Chondrocyte (in vitro differentiated cells): ENCODE data around the gene AMOTL2. TPM values are rescaled to one million over a fixed set of nuclear protein-coding genes. Genes with fewer than 3 reads are reported as not detected.

Source experiments
- DNase-seq: peaks from one replicate; pipeline ENCODE4 v3.0.0; 2021; ENCODE audit warnings: mixed read lengths, low spot score
- H3K27ac Mint-ChIP-seq: one replicate; pipeline ENCODE4 v1.8.0; 2021; ENCODE audit warnings: mild to moderate bottlenecking, moderate library complexity, mixed read lengths; ENCODE audit not compliant: unreplicated experiment
- H3K27me3 Mint-ChIP-seq: 2 replicates; pipeline ENCODE4 v1.8.0; 2021; ENCODE audit warnings: low read depth, mixed read lengths
- H3K36me3 Mint-ChIP-seq: 2 replicates; pipeline ENCODE4 v1.8.0; 2021; ENCODE audit warnings: low read depth, mixed read lengths
- H3K4me1 Mint-ChIP-seq: 2 replicates; pipeline ENCODE4 v1.8.0; 2021; ENCODE audit warnings: low read depth, mild to moderate bottlenecking, mixed read lengths
- H3K4me3 Mint-ChIP-seq: one replicate; pipeline ENCODE4 v1.8.0; 2021; ENCODE audit warnings: mild to moderate bottlenecking, moderate library complexity, mixed read lengths; ENCODE audit not compliant: unreplicated experiment
- H3K9me3 Mint-ChIP-seq: 2 replicates; pipeline ENCODE4 v1.8.0; 2021; ENCODE audit warnings: low read depth, mixed read lengths
- total RNA-seq: library from RNA; stranded (reverse); gene quantifications from 3 replicates; pipeline ENCODE4 v1.2.1, GENCODE V29; 2021
- TF ChIP-seq, protein P1 (sequence below): fragments of 200-600 bp; sonication (generic); IDR thresholded peaks from 2 replicates; pipeline ENCODE4 v1.5.0; 2021; ENCODE audit warnings: antibody characterized with exemption, mild to moderate bottlenecking, moderate library complexity

Gene AMOTL2
- total RNA-seq, 1 donor from 2014 or later: 259 TPM

DNA sequence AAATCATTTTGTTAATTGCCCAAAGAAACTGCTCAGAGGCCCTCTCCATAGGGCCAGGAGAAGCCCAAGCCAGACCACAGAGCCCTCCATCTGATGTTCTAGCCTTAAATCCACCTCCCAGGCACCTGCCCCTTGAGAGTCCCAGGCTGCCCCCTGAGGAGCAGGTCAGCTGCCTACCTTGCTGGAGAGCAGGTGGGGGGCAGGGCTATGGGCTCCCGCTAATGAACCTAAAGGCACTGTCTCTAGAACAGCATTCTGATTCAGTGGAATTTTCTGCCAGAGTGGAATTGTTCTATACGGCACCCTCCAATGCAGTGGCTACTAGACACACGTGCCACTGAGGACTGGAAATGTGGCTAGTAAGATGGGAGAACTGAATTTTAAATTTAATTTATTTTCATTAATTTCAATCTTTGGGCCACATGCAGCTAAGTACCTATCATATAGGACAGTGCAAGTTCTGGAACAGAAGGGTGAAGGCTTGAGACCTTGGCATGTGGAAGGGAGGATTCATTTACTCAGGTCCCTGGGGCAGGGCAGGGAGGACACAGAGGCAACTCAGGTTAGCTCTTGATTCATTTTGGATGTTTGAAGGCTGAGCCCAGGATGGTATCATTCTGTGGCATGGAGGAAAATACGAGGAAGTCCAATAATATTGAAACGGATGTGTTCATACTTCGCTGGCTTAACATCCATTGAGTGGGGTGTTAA is 11.4 kb downstream of the AMOTL2 start:
- peak; percentile 55 for DNase-seq
- peaks cover 50% of the 10 kb centered on the region for H3K36me3 Mint-ChIP-seq
- peaks cover 94% of the 10 kb centered on the region for H3K4me1 Mint-ChIP-seq
- TF ChIP-seq, protein P1, sequence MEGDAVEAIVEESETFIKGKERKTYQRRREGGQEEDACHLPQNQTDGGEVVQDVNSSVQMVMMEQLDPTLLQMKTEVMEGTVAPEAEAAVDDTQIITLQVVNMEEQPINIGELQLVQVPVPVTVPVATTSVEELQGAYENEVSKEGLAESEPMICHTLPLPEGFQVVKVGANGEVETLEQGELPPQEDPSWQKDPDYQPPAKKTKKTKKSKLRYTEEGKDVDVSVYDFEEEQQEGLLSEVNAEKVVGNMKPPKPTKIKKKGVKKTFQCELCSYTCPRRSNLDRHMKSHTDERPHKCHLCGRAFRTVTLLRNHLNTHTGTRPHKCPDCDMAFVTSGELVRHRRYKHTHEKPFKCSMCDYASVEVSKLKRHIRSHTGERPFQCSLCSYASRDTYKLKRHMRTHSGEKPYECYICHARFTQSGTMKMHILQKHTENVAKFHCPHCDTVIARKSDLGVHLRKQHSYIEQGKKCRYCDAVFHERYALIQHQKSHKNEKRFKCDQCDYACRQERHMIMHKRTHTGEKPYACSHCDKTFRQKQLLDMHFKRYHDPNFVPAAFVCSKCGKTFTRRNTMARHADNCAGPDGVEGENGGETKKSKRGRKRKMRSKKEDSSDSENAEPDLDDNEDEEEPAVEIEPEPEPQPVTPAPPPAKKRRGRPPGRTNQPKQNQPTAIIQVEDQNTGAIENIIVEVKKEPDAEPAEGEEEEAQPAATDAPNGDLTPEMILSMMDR: no peak
- peak overlapping the region; percentile 49 for H3K4me3 Mint-ChIP-seq
- no peaks in the 10 kb centered on the region for H3K27me3 Mint-ChIP-seq
- H3K27ac Mint-ChIP-seq: peak overlapping the region; percentile 91
- H3K9me3 Mint-ChIP-seq: no peaks in the 10 kb centered on the region

DNA sequence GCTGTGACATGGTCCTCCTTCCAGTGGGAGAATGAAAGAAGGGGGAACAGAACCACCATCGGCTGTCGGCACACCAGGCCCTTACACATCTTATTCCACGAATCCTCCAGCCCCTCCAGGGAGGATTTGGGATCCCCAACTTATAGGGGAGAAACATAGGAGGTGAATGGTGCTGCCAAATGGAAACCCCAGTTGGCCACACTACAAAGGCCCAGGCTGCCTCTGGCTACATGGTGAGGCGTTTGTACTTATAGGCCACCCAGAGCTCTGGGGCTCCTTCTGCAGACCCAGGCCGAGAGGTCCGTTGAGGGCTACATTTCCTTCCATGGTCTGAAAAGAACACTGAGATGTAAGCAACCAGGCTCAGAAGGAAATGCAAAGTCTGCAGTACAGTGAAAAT is 12.0 kb downstream of the AMOTL2 start:
- peak overlapping the region; percentile 91 for H3K27ac Mint-ChIP-seq
- no peaks in the 10 kb centered on the region for H3K9me3 Mint-ChIP-seq
- no peak overlapping the region for H3K4me3 Mint-ChIP-seq
- H3K27me3 Mint-ChIP-seq: no peaks in the 10 kb centered on the region
- peaks cover 95% of the 10 kb centered on the region for H3K4me1 Mint-ChIP-seq
- peaks cover 53% of the 10 kb centered on the region for H3K36me3 Mint-ChIP-seq
- peak; percentile 28 for DNase-seq
- TF ChIP-seq, protein P1: no peak

GRCh38 chr3:134361162-134361835 is 12.9 kb downstream of the AMOTL2 start:
- Mint-ChIP-seq H3K27ac (peak overlapping the region; percentile 59), H3K4me1 (peaks cover 95% of the 10 kb centered on the region), H3K9me3 (no peaks in the 10 kb centered on the region), H3K36me3 (peaks cover 53% of the 10 kb centered on the region), H3K27me3 (no peaks in the 10 kb centered on the region), H3K4me3 (no peak overlapping the region)
- TF ChIP-seq, protein P1: no peak
- peak; percentile 83 for DNase-seq

DNA sequence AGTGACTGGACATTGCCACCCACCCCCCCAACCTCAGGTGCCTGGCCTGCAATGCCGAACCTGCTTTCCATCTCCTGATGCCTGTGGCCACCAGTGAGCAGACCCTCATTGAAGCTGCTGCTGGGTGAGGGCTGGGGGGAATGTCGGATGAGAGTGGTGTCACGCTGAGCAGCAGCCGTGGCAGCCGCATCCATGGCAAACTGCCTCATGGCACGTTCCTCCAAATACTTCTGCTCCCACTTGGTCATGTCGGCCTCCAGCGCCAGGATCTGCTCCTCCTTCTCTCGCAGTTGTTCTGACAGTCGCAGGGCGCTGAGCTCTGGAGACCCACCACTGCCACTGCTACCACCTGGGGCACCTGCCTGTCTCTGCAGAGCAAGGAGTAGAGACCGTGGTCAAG is 14.2 kb downstream of the AMOTL2 start:
- DNase-seq: peak; percentile 82
- H3K27ac Mint-ChIP-seq: peak overlapping the region; percentile 96
- no peaks in the 10 kb centered on the region for H3K27me3 Mint-ChIP-seq
- peak overlapping the region; percentile 28 for H3K4me3 Mint-ChIP-seq
- peaks cover 95% of the 10 kb centered on the region for H3K4me1 Mint-ChIP-seq
- TF ChIP-seq, protein P1: no peak
- no peaks in the 10 kb centered on the region for H3K9me3 Mint-ChIP-seq
- peaks cover 56% of the 10 kb centered on the region for H3K36me3 Mint-ChIP-seq

GRCh38 chr3:134359121-134360010 is 14.9 kb downstream of the AMOTL2 start:
- DNase-seq: peak; percentile 86
- Mint-ChIP-seq H3K27me3 (no peaks in the 10 kb centered on the region), H3K36me3 (peaks cover 59% of the 10 kb centered on the region), H3K4me1 (peaks cover 95% of the 10 kb centered on the region), H3K27ac (peak overlapping the region; percentile 96), H3K9me3 (no peaks in the 10 kb centered on the region), H3K4me3 (peak overlapping the region; percentile 35)
- TF ChIP-seq, protein P1: no peak
